Measurements from ENCODE around the gene IMPA2. TPM values are rescaled to one million over a fixed set of nuclear protein-coding genes. Genes with fewer than 3 reads are reported as not detected.

Gene IMPA2
- total and polyA plus RNA-seq, 2 of the 4 experiments (the other 2 are of a cell fraction), result 5.4 to 5.5 TPM

DNA sequence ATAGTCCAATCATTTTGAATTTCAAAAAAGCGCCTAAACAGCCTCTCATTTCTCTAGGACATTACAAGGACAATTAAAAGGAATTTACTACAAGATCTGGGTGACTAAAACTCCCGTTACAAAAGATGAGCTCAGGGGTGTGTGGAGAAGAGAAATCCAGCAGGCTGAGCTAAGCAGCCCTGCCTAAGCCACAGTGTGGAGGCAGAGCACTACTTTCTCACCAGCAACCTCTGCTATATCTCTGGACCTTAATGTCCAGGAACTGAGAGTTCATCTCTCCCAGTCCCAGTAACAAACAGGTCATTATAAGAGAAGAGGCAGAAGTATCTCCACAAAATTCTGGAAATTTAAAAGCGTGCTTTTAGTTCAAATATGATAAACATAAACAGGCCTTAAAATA, 93.4 kb downstream of the IMPA2 start:
- POLR2A ChIA-PET (ENCODE audit: unreplicated experiment), result no interaction called here
- Histone ChIP-seq H3K4me2 (ENCODE audit: low read depth, low read length) (no peak overlapping the region), H2AFZ (replicated peaks; ENCODE audit: low read length, poor library complexity) (no peak overlapping the region), H3K14ac (replicated peaks; ENCODE audit: low read depth, low read length) (no peak overlapping the region), H3K56ac (ENCODE audit: extremely low read depth, insufficient read depth, low read length) (no peak overlapping the region), H2BK20ac (ENCODE audit: low read depth, low read length) (no peak overlapping the region), H2BK120ac (ENCODE audit: low read depth, low read length) (no peak overlapping the region), H3K4me1 (ENCODE audit: control insufficient read depth, insufficient read depth, low read length) (no peaks in the 10 kb centered on the region), H3K4me3 (ENCODE audit: insufficient read depth, low read depth, low read length) (no peak overlapping the region), H3K36me3 (ENCODE audit: control insufficient read depth, insufficient read depth, low read length) (no peaks in the 10 kb centered on the region), H2BK5ac (ENCODE audit: low read depth, low read length, poor library complexity, severe bottlenecking) (no peak overlapping the region), H3K79me1 (ENCODE audit: low read depth in 1 of 2, low read length in 2 of 2) (no peaks in the 10 kb centered on the region), H4K91ac (ENCODE audit: insufficient read depth, low read depth, low read length) (no peak overlapping the region), H3K9me1 (ENCODE audit: insufficient read depth, low read length) (no peaks in the 10 kb centered on the region), H2AK5ac (ENCODE audit: low read depth, low read length) (no peak overlapping the region), H3K9me3 (ENCODE audit: control insufficient read depth, insufficient read depth, low read length) (no peaks in the 10 kb centered on the region), H2AK9ac (replicated peaks; ENCODE audit: low read depth, low read length, poor library complexity) (no peak overlapping the region), H4K5ac (ENCODE audit: low read depth, low read length) (no peak overlapping the region), H3K9ac (ENCODE audit: low read depth, low read length) (no peak overlapping the region), H3K23ac (ENCODE audit: low read depth, low read length) (no peak overlapping the region), H3K4ac (ENCODE audit: low read depth, low read length) (no peak overlapping the region), H3K27ac (ENCODE audit: insufficient read depth, low read length) (no peak overlapping the region), H4K20me1 (ENCODE audit: insufficient read depth, low read length) (no peaks in the 10 kb centered on the region), H3K18ac (ENCODE audit: low read depth, low read length) (no peak overlapping the region), H3K27me3 (ENCODE audit: control insufficient read depth, insufficient read depth, low read length) (peaks cover 7% of the 10 kb centered on the region), H4K8ac (ENCODE audit: low read depth in 2 of 2, low read length in 2 of 2) (no peak overlapping the region), H2BK15ac (ENCODE audit: low read depth, low read length) (no peak overlapping the region)
- WGBS, 2 experiments (ENCODE audit: extremely low coverage in 2 of 2, insufficient read length in 1 of 2), result no CpG with 5 or more reads among the region's 3 CpGs
- DNase-seq (no peak), ATAC-seq (ENCODE audit: low read depth) (no peak)
- no TSS peak for BruUV-seq (replicated peaks)
- dilution Hi-C loops (cut with HindIII; ENCODE audit: low sequenced_read_pairs, unreplicated experiment) (no loop called here), in situ Hi-C loops (cut with MboI; ENCODE audit: low sequenced_read_pairs) (no loop called here), intact Hi-C loops (cut with micrococcal nuclease) (no loop called here)
- TF ChIP-seq RAD21 (IDR thresholded peaks at IDR 0.05; ENCODE audit: low read length), result no peak
- TF ChIP-seq CEBPB (IDR thresholded peaks at IDR 0.05; ENCODE audit: low read depth, low read length), result no peak
- no peak for TF ChIP-seq RFX5 (IDR thresholded peaks at IDR 0.05; ENCODE audit: low read depth, low read length)
- TF ChIP-seq NFE2L2 (IDR thresholded peaks at IDR 0.05; ENCODE audit: low read depth, low read length), result no peak
- TF ChIP-seq, protein P1, sequence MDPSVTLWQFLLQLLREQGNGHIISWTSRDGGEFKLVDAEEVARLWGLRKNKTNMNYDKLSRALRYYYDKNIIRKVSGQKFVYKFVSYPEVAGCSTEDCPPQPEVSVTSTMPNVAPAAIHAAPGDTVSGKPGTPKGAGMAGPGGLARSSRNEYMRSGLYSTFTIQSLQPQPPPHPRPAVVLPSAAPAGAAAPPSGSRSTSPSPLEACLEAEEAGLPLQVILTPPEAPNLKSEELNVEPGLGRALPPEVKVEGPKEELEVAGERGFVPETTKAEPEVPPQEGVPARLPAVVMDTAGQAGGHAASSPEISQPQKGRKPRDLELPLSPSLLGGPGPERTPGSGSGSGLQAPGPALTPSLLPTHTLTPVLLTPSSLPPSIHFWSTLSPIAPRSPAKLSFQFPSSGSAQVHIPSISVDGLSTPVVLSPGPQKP (IDR thresholded peaks at IDR 0.05; ENCODE audit: borderline replicate concordance, low read depth, low read length), result no peak
- TF ChIP-seq FOS (IDR thresholded peaks at IDR 0.05; ENCODE audit: low read depth, low read length), result no peak
- TF ChIP-seq USF2 (IDR thresholded peaks at IDR 0.05; ENCODE audit: low read depth, low read length), result no peak
- no peak for TF ChIP-seq SMC3 (IDR thresholded peaks at IDR 0.05; ENCODE audit: low read depth, low read length)
- TF ChIP-seq MAZ (IDR thresholded peaks at IDR 0.05; ENCODE audit: borderline replicate concordance, low read depth, low read length), result no peak
- no peak for TF ChIP-seq POLR2A (IDR thresholded peaks at IDR 0.05; ENCODE audit: low read depth, low read length)
- no peak for TF ChIP-seq RCOR1 (IDR thresholded peaks at IDR 0.05; ENCODE audit: insufficient replicate concordance, low read length)
- TF ChIP-seq MAFK (IDR thresholded peaks at IDR 0.05; ENCODE audit: low read depth, low read length), result no peak
- TF ChIP-seq CHD1 (IDR thresholded peaks at IDR 0.05; ENCODE audit: low read depth, low read length), result no peak
- TF ChIP-seq MXI1 (IDR thresholded peaks at IDR 0.05; ENCODE audit: borderline replicate concordance, low read depth, low read length), result no peak
- no peak for TF ChIP-seq BHLHE40 (IDR thresholded peaks at IDR 0.05; ENCODE audit: low read depth, low read length)
- no peak for TF ChIP-seq CTCF (conservative IDR thresholded peaks at IDR 0.05; ENCODE audit: low read depth, low read length)
- CTCF ChIA-PET, result no interaction called here
